IMR-90 (cell line): ENCODE measurements around the gene DMXL1. TPM values are rescaled to one million over a fixed set of nuclear protein-coding genes. Genes with fewer than 3 reads are reported as not detected.

Experiments
- ATAC-seq: fragments of 200-7000 bp; cut with Tn5 transposase; 2 replicates; pipeline ENCODE4 v1.9.1; 2020; ENCODE audit warnings: low read depth, mild to moderate bottlenecking, moderate library complexity
- BruUV-seq: library from RNA; stranded (reverse); fragments of 400-500 nt; replicated peaks from 2 replicates; lab custom pipeline; 2021; lab: Mats Ljungman, UMichigan
- CTCF ChIA-PET: fragments of 300-600 bp; formaldehyde crosslinking; extraction: SDS; loops from one replicate; lab custom pipeline; 2021; ENCODE audit warnings: antibody characterized with exemption; lab: Yijun Ruan, JAX
- POLR2A ChIA-PET: fragments of 300-600 bp; sonication (Branson Sonifier 250); formaldehyde crosslinking; loops from one replicate; lab custom pipeline; 2022; ENCODE audit warnings: antibody characterized with exemption; ENCODE audit not compliant: unreplicated experiment; lab: Charles Lee
- DNase-seq: peaks from one replicate; pipeline ENCODE4 v3.0.0; 2013
- H2AFZ ChIP-seq: replicated peaks from 2 replicates; pipeline ENCODE3; 2013; ENCODE audit warnings: low read length, mild to moderate bottlenecking; ENCODE audit not compliant: poor library complexity
- H2AK5ac ChIP-seq: 2 replicates; pipeline ENCODE4 v1.6.1; 2013; ENCODE audit warnings: low read depth, low read length, inconsistent platforms
- H2AK9ac ChIP-seq: replicated peaks from 2 replicates; pipeline ENCODE3; 2013; ENCODE audit warnings: mild to moderate bottlenecking, low read depth, low read length, moderate library complexity; ENCODE audit not compliant: poor library complexity
- H2BK120ac ChIP-seq: 2 replicates; pipeline ENCODE4 v1.6.1; 2013; ENCODE audit warnings: low read depth, low read length, inconsistent platforms
- H2BK15ac ChIP-seq: 3 replicates; pipeline ENCODE4 v1.6.1; 2013; ENCODE audit warnings: low read depth, low read length, inconsistent platforms
- H2BK20ac ChIP-seq: 2 replicates; pipeline ENCODE4 v1.6.1; 2013; ENCODE audit warnings: low read depth, mild to moderate bottlenecking, inconsistent platforms, low read length, moderate library complexity
- H2BK5ac ChIP-seq: 2 replicates; pipeline ENCODE4 v1.6.1; 2013; ENCODE audit warnings: mild to moderate bottlenecking, low read depth, low read length, inconsistent platforms; ENCODE audit not compliant: poor library complexity, severe bottlenecking
- H3K14ac ChIP-seq: replicated peaks from 2 replicates; pipeline ENCODE4 v1.6.1; 2013; ENCODE audit warnings: low read depth, low read length, inconsistent platforms
- H3K18ac ChIP-seq: 2 replicates; pipeline ENCODE4 v1.6.1; 2013; ENCODE audit warnings: low read depth, low read length, control low read depth
- H3K23ac ChIP-seq: 2 replicates; pipeline ENCODE4 v1.6.1; 2013; ENCODE audit warnings: low read depth, low read length, inconsistent platforms
- H3K27ac ChIP-seq: 2 replicates; pipeline ENCODE4 v1.5.1; 2013; ENCODE audit warnings: mild to moderate bottlenecking, control low read depth, low read length; ENCODE audit not compliant: insufficient read depth
- H3K27me3 ChIP-seq: 2 replicates; pipeline ENCODE4 v1.6.1; 2013; ENCODE audit warnings: low read length; ENCODE audit not compliant: control insufficient read depth, insufficient read depth
- H3K36me3 ChIP-seq: 2 replicates; pipeline ENCODE4 v1.6.1; 2013; ENCODE audit warnings: low read length, mixed read lengths; ENCODE audit not compliant: control insufficient read depth, insufficient read depth
- H3K4ac ChIP-seq: 2 replicates; pipeline ENCODE4 v1.6.1; 2013; ENCODE audit warnings: low read depth, low read length, inconsistent platforms
- H3K4me1 ChIP-seq: 2 replicates; pipeline ENCODE4 v1.6.1; 2013; ENCODE audit warnings: low read length, mixed read lengths; ENCODE audit not compliant: control insufficient read depth, insufficient read depth
- H3K4me2 ChIP-seq: 2 replicates; pipeline ENCODE4 v1.6.1; 2013; ENCODE audit warnings: low read depth, mild to moderate bottlenecking, control low read depth, low read length, moderate library complexity
- H3K4me3 ChIP-seq: 2 replicates; pipeline ENCODE4 v1.5.1; 2013; ENCODE audit warnings: low read depth, mild to moderate bottlenecking, control low read depth, low read length, moderate library complexity; ENCODE audit not compliant: insufficient read depth
- H3K56ac ChIP-seq: 2 replicates; pipeline ENCODE4 v1.6.1; 2013; ENCODE audit warnings: low read length, inconsistent platforms; ENCODE audit not compliant: insufficient read depth; ENCODE audit errors: extremely low read depth
- H3K79me1 ChIP-seq, 2 experiments: 2 replicates each; pipeline ENCODE4 v1.6.1; 2013; ENCODE audit warnings: low read length in 2 of 2, inconsistent platforms in 1 of 2, low read depth in 1 of 2
- H3K9ac ChIP-seq: 2 replicates; pipeline ENCODE4 v1.6.1; 2013; ENCODE audit warnings: low read depth, low read length, control low read depth
- H3K9me1 ChIP-seq: 2 replicates; pipeline ENCODE4 v1.6.1; 2013; ENCODE audit warnings: low read length, inconsistent platforms; ENCODE audit not compliant: insufficient read depth
- H3K9me3 ChIP-seq: 2 replicates; pipeline ENCODE4 v1.6.1; 2013; ENCODE audit warnings: low read length; ENCODE audit not compliant: control insufficient read depth, insufficient read depth
- H4K20me1 ChIP-seq: 2 replicates; pipeline ENCODE4 v1.6.1; 2013; ENCODE audit warnings: low read length, inconsistent platforms; ENCODE audit not compliant: insufficient read depth
- H4K5ac ChIP-seq: 2 replicates; pipeline ENCODE4 v1.6.1; 2013; ENCODE audit warnings: mild to moderate bottlenecking, low read depth, low read length, control low read depth
- H4K8ac ChIP-seq, 2 experiments: 2 replicates each; pipeline ENCODE4 v1.6.1; 2013; ENCODE audit warnings: low read depth in 2 of 2, low read length in 2 of 2, control low read depth in 1 of 2, inconsistent platforms in 1 of 2
- H4K91ac ChIP-seq: 2 replicates; pipeline ENCODE4 v1.6.1; 2013; ENCODE audit warnings: low read depth, low read length, inconsistent platforms; ENCODE audit not compliant: insufficient read depth
- CHD1 ChIP-seq: IDR thresholded peaks from 2 replicates; pipeline ENCODE4 v1.6.1; 2012; ENCODE audit warnings: low read depth, low read length, improper control_type of control experiment
- FOS ChIP-seq: fragments of 150-350 bp; IDR thresholded peaks from 2 replicates; pipeline ENCODE4 v1.6.1; 2016; ENCODE audit warnings: low read depth, low read length
- MAZ ChIP-seq: IDR thresholded peaks from 2 replicates; pipeline ENCODE4 v1.6.1; 2012; ENCODE audit warnings: low read depth, mild to moderate bottlenecking, low read length, improper control_type of control experiment, moderate library complexity, borderline replicate concordance
- MXI1 ChIP-seq: IDR thresholded peaks from 2 replicates; pipeline ENCODE4 v1.6.1; 2012; ENCODE audit warnings: low read depth, mild to moderate bottlenecking, low read length, moderate library complexity, borderline replicate concordance
- NFE2L2 ChIP-seq: fragments of 150-350 bp; IDR thresholded peaks from 2 replicates; pipeline ENCODE4 v1.6.1; 2016; ENCODE audit warnings: low read depth, mild to moderate bottlenecking, low read length
- RAD21 ChIP-seq: IDR thresholded peaks from 2 replicates; pipeline ENCODE4 v1.6.1; 2012; ENCODE audit warnings: low read length, improper control_type of control experiment
- RFX5 ChIP-seq: IDR thresholded peaks from 2 replicates; pipeline ENCODE4 v1.8.0; 2012; ENCODE audit warnings: low read depth, mild to moderate bottlenecking, low read length, moderate library complexity
- SMC3 ChIP-seq: fragments of 150-350 bp; IDR thresholded peaks from 2 replicates; pipeline ENCODE4 v1.6.1; 2016; ENCODE audit warnings: low read depth, mild to moderate bottlenecking, antibody characterized with exemption, low read length, moderate library complexity
- USF2 ChIP-seq: fragments of 150-350 bp; IDR thresholded peaks from 2 replicates; pipeline ENCODE4 v1.6.1; 2017; ENCODE audit warnings: mild to moderate bottlenecking, antibody characterized with exemption, low read length, low read depth
- WGBS, 2 experiments: methylation state at CpG; one replicate each; pipeline versions ENCODE4 v1.1.5 to v1.1.7; 2013; ENCODE audit warnings: missing lambda C conversion rate in 2 of 2; ENCODE audit not compliant: insufficient read length in 1 of 2; ENCODE audit errors: extremely low coverage in 2 of 2; 5-methylcytosine and 5-hydroxymethylcytosine counted together
- dilution Hi-C: fragments of 300-500 bp; cut with HindIII; formaldehyde crosslinking; loops from one replicate; pipeline ENCODE4 v1.14.3; 2018; ENCODE audit warnings: low sequenced_read_pairs; ENCODE audit not compliant: unreplicated experiment
- in situ Hi-C: fragments of 300-500 bp; cut with MboI; formaldehyde crosslinking; loops from 3 replicates; pipeline ENCODE4 v1.14.3; 2019; ENCODE audit warnings: low sequenced_read_pairs, inconsistent platforms, mixed read lengths
- intact Hi-C: fragments of 100-400 bp; cut with micrococcal nuclease; formaldehyde crosslinking; loops from 2 replicates; pipeline ENCODE4 v1.10.0; 2022
- polyA plus RNA-seq, 3 experiments: library from polyadenylated mRNA; depleted of rRNA; stranded (reverse); fragments of >200 nt; gene quantifications; 2 replicates each; pipeline ENCODE4 v1.2.3, GENCODE V29; 2012; ENCODE audit warnings: low replicate concordance in 1 of 3
- total RNA-seq: library from RNA; depleted of rRNA; stranded (reverse); fragments of >200 nt; gene quantifications from 2 replicates; pipeline ENCODE4 v1.2.3, GENCODE V29; 2012
- TF ChIP-seq, protein P1 (sequence below): conservative IDR thresholded peaks from 2 replicates; pipeline ENCODE4 v1.5.1; 2012; ENCODE audit warnings: mild to moderate bottlenecking, low read depth, low read length, improper control_type of control experiment
- TF ChIP-seq, protein P2 (sequence below): fragments of 150-350 bp; IDR thresholded peaks from 2 replicates; pipeline ENCODE4 v1.6.1; 2016; ENCODE audit warnings: low read depth, mild to moderate bottlenecking, low read length, moderate library complexity, borderline replicate concordance

DMXL1 gene
- total and polyA plus RNA-seq, 2 of the 4 experiments (the other 2 are of a cell fraction), result 8.1 to 21.5 TPM

DNA sequence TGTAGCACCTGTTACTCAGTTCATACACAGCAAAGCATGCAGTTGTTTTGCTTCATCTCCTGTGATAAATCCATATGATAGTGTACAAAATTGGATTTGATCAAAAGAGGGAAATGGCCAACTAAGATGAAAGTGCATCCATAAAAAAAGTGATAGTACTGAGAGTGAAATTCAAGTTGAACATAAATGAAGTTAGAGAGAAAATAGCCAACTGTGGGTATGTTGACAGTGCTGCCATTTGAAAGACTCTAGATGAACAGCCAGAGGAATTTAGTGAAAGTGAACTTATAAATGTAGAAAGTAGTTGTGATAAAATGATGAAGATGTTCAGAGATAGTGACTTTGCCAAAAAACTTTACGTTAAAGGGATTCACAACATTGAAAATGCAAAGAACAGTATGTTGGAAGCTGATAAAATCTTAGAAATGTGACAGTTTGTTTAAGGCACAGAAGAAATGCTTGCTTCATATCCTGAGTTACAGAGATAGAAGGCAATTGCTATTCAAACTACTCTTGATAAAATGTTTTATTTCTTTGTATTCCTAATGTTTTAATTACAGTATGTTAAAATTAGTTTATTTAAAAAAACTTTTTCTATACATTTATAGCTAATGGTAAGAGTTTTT lies 119.7 kb downstream of the DMXL1 start:
- H4K20me1 ChIP-seq, result no peaks in the 10 kb centered on the region
- no peaks in the 10 kb centered on the region for H3K4me1 ChIP-seq
- H2AK5ac ChIP-seq, result no peak overlapping the region
- H4K5ac ChIP-seq, result no peak overlapping the region
- H3K23ac ChIP-seq, result no peak overlapping the region
- H3K9me3 ChIP-seq, result no peaks in the 10 kb centered on the region
- ATAC-seq (no peak), DNase-seq (no peak)
- no peak overlapping the region for H2BK5ac ChIP-seq
- no TSS peak for BruUV-seq
- H3K56ac ChIP-seq, result no peak overlapping the region
- POLR2A ChIA-PET, result no interaction called here
- H3K36me3 ChIP-seq, result peaks cover 2% of the 10 kb centered on the region
- no peak overlapping the region for H2AK9ac ChIP-seq
- no peak overlapping the region for H2BK120ac ChIP-seq
- no peaks in the 10 kb centered on the region for H3K79me1 ChIP-seq
- no peak overlapping the region for H2AFZ ChIP-seq
- in situ Hi-C loops, result no loop called here
- H3K4me3 ChIP-seq, result no peak overlapping the region
- no peaks in the 10 kb centered on the region for H3K9me1 ChIP-seq
- H2BK15ac ChIP-seq, result no peak overlapping the region
- no peak overlapping the region for H3K4ac ChIP-seq
- H3K27ac ChIP-seq, result no peak overlapping the region
- H3K4me2 ChIP-seq, result no peak overlapping the region
- no peak overlapping the region for H3K9ac ChIP-seq
- H3K18ac ChIP-seq, result no peak overlapping the region
- no peak overlapping the region for H4K8ac ChIP-seq
- H2BK20ac ChIP-seq, result no peak overlapping the region
- CTCF ChIA-PET, result interaction anchor here (1.3 kb wide), 1 partner anchor 11 kb away, joined by 3 read pairs; no protein-coding TSS in a partner anchor
- TF ChIP-seq, protein P1, sequence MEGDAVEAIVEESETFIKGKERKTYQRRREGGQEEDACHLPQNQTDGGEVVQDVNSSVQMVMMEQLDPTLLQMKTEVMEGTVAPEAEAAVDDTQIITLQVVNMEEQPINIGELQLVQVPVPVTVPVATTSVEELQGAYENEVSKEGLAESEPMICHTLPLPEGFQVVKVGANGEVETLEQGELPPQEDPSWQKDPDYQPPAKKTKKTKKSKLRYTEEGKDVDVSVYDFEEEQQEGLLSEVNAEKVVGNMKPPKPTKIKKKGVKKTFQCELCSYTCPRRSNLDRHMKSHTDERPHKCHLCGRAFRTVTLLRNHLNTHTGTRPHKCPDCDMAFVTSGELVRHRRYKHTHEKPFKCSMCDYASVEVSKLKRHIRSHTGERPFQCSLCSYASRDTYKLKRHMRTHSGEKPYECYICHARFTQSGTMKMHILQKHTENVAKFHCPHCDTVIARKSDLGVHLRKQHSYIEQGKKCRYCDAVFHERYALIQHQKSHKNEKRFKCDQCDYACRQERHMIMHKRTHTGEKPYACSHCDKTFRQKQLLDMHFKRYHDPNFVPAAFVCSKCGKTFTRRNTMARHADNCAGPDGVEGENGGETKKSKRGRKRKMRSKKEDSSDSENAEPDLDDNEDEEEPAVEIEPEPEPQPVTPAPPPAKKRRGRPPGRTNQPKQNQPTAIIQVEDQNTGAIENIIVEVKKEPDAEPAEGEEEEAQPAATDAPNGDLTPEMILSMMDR, result no peak
- TF ChIP-seq USF2, result no peak
- no peak for TF ChIP-seq CHD1
- TF ChIP-seq MAZ, result no peak
- TF ChIP-seq NFE2L2, result no peak
- no peak for TF ChIP-seq MXI1
- no peak for TF ChIP-seq RFX5
- TF ChIP-seq, protein P2, sequence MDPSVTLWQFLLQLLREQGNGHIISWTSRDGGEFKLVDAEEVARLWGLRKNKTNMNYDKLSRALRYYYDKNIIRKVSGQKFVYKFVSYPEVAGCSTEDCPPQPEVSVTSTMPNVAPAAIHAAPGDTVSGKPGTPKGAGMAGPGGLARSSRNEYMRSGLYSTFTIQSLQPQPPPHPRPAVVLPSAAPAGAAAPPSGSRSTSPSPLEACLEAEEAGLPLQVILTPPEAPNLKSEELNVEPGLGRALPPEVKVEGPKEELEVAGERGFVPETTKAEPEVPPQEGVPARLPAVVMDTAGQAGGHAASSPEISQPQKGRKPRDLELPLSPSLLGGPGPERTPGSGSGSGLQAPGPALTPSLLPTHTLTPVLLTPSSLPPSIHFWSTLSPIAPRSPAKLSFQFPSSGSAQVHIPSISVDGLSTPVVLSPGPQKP, result no peak
- no peak for TF ChIP-seq SMC3
- no peak for TF ChIP-seq RAD21
- TF ChIP-seq FOS, result no peak
- intact Hi-C loops, result no loop called here
- dilution Hi-C loops, result no loop called here
- no peak overlapping the region for H4K91ac ChIP-seq
- H3K27me3 ChIP-seq, result no peaks in the 10 kb centered on the region
- H3K14ac ChIP-seq, result no peak overlapping the region
- no CpG with 5 or more reads among the region's 1 CpG for WGBS, 2 experiments
